CD4-positive, CD25-positive, alpha-beta regulatory T cell (primary cell): ENCODE data around the gene ITGB2. TPM values are rescaled to one million over a fixed set of nuclear protein-coding genes. Genes with fewer than 3 reads are reported as not detected.

ENCODE experiments used
- ATAC-seq, 2 donors: fragments of 150-1000 bp; cut with Tn5 transposase; one replicate each; pipeline ENCODE4 v1.10.0; 2021; ENCODE audit warnings: low read depth in 2 of 2, moderate number of reproducible peaks in 2 of 2, moderate library complexity in 1 of 2
- DNase-seq, 3 donors: peaks; one replicate each; pipeline versions ENCODE4 v3.0.0 to v3.0.0-alpha.2; 2012 to 2022; ENCODE audit warnings: mixed read lengths in 1 of 3
- H3K27ac ChIP-seq: one replicate; pipeline ENCODE4 v1.7.0; 2013; ENCODE audit warnings: mild to moderate bottlenecking, low read length; ENCODE audit not compliant: insufficient read depth, poor library complexity, severe bottlenecking
- H3K27me3 ChIP-seq: one replicate; pipeline ENCODE4 v1.7.0; 2013; ENCODE audit warnings: low read length; ENCODE audit not compliant: control insufficient read depth, insufficient read depth
- H3K36me3 ChIP-seq: one replicate; pipeline ENCODE4 v1.7.0; 2013; ENCODE audit warnings: mild to moderate bottlenecking, low read length, moderate library complexity; ENCODE audit not compliant: control insufficient read depth, insufficient read depth
- H3K4me1 ChIP-seq: 2 replicates; pipeline ENCODE4 v1.7.0; 2013; ENCODE audit warnings: mild to moderate bottlenecking, low read length; ENCODE audit not compliant: insufficient read depth, control insufficient read depth, poor library complexity, severe bottlenecking
- H3K4me3 ChIP-seq: one replicate; pipeline ENCODE4 v1.7.0; 2013; ENCODE audit warnings: low read depth, mild to moderate bottlenecking, low read length, moderate library complexity
- H3K9me3 ChIP-seq, 2 experiments: 1 replicate in 1 of 2; 2 replicates in 1 of 2; pipeline ENCODE4 v1.7.0; 2013; ENCODE audit warnings: low read length in 2 of 2, mild to moderate bottlenecking in 1 of 2, moderate library complexity in 1 of 2; ENCODE audit not compliant: control insufficient read depth in 2 of 2
- H3K27ac Mint-ChIP-seq, 3 donors: one replicate each; pipeline ENCODE4 v1.8.0; 2020 to 2022; ENCODE audit warnings: mild to moderate bottlenecking in 3 of 3, mixed read lengths in 3 of 3, moderate library complexity in 2 of 3
- H3K27me3 Mint-ChIP-seq: one replicate; pipeline ENCODE4 v1.8.0; 2022; ENCODE audit warnings: mild to moderate bottlenecking, mixed read lengths
- H3K36me3 Mint-ChIP-seq: one replicate; pipeline ENCODE4 v1.8.0; 2020; ENCODE audit warnings: mixed read lengths
- H3K4me1 Mint-ChIP-seq, 4 donors: one replicate each; pipeline ENCODE4 v1.8.0; 2020 to 2022; ENCODE audit warnings: mixed read lengths in 4 of 4, mild to moderate bottlenecking in 1 of 4
- H3K4me3 Mint-ChIP-seq, 4 donors: one replicate each; pipeline ENCODE4 v1.8.0; 2020 to 2022; ENCODE audit warnings: mild to moderate bottlenecking in 4 of 4, mixed read lengths in 4 of 4, moderate library complexity in 3 of 4
- H3K9me3 Mint-ChIP-seq, 7 donors: one replicate each; pipeline ENCODE4 v1.8.0; 2020 to 2022; ENCODE audit warnings: mixed read lengths in 7 of 7, mild to moderate bottlenecking in 3 of 7, moderate library complexity in 2 of 7
- polyA plus RNA-seq, 4 donors: library from polyadenylated mRNA; unstranded; fragments of 300-500 nt; fragmentation: Illumina TruSeq; gene quantifications; one replicate each; pipeline ENCODE4 v1.2.3, GENCODE V29; 2021
- total RNA-seq: library from RNA; stranded (reverse); gene quantifications from one replicate; pipeline ENCODE4 v1.2.3, GENCODE V29; 2022

The ITGB2 gene
- total and polyA plus RNA-seq, 5 donors from 2014 or later = 411 to 519 (median 425) TPM

DNA sequence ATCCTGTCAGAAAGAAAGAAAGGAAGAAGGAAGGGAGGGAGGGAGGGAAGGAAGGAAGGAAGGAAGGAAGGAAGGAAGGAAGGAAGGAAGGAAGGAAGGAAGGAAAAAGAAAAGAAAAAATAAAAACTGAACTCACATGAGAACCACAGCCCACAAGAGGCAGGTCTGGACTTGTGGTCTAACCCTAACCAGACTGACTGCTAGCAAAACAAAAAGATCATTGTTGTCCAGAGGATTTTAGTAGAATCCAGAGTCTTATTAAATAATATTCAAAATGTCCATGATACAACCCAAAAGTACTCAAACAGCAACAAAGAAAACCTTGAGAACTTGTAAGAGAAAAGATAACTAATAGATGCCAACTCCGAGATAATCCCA lies 4.7 kb upstream of the ITGB2 start:
- Histone ChIP-seq H3K36me3 (no peaks in the 10 kb centered on the region), H3K27me3 (no peaks in the 10 kb centered on the region), H3K27ac (peak overlapping the region; percentile 82), H3K4me3 (peak overlapping the region; percentile 57), H3K9me3 (no peaks in the 10 kb centered on the region), H3K4me1 (peaks cover 91% of the 10 kb centered on the region)
- H3K27me3 Mint-ChIP-seq = no peaks in the 10 kb centered on the region
- no peak for DNase-seq
- H3K36me3 Mint-ChIP-seq = no peaks in the 10 kb centered on the region
- ATAC-seq = no peak
- H3K4me3 Mint-ChIP-seq = peak overlapping the region; percentile 66 to 100 (median 79)
- peaks cover 29 to 94% (median 68%) of the 10 kb centered on the region in 4 donors for H3K4me1 Mint-ChIP-seq
- peak overlapping the region; percentile 76 to 97 (median 92) for H3K27ac Mint-ChIP-seq
- peaks cover 0 to 4% (median 0%) of the 10 kb centered on the region in 7 donors for H3K9me3 Mint-ChIP-seq

DNA sequence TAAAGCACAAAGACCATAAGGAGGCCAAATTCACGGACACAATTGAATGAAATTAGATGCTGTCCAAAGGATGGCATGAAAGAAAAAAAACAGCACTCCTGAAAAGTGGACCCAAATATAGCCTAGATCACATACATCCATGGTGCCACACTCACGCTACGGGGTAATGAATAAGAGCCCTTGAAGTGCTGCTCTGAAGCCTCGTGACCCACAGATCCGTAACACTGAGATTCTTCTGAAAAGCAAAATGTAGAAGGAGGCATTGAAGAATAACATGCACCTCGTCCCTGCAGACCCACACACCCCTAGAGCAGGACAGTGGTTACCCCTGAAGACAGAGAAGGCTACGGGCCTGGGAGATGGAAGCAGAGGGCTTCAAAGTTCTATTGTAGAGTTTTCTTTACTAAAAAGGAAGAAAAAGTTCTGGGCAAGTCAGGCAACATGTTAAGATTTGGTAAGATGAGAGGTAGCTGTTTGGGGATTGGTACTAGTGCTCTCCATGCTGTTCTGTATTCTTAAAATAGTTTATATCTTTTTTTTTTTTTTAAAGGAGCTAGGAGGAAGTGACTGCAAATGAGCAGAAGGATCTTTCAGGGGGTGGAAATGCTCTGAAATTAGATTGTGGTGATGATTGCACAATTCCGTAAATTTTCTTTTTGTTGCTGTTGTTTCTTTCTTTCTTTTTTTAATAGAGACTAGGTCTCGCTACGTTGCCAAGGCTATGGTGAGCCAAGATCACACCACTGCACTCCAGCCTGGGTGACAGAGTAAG lies 4.1 kb upstream of the ITGB2 start:
- peak overlapping the region; percentile 82 for H3K27ac ChIP-seq
- peaks cover 0 to 4% (median 0%) of the 10 kb centered on the region in 7 donors for H3K9me3 Mint-ChIP-seq
- no peak for DNase-seq

GRCh38 chr21:44923480-44924084 lies 2.9 kb upstream of the ITGB2 start:
- peaks cover 29 to 85% (median 58%) of the 10 kb centered on the region in 4 donors for H3K4me1 Mint-ChIP-seq
- peak overlapping the region; percentile 34 to 100 (median 74) for H3K4me3 Mint-ChIP-seq
- no peaks in the 10 kb centered on the region for H3K27me3 Mint-ChIP-seq
- H3K9me3 ChIP-seq = no peaks in the 10 kb centered on the region
- H3K27ac Mint-ChIP-seq = peak overlapping the region; percentile 76 to 97 (median 92)
- H3K9me3 Mint-ChIP-seq = peaks cover 0 to 4% (median 0%) of the 10 kb centered on the region in 7 donors
- peak overlapping the region; percentile 64 for H3K4me3 ChIP-seq
- H3K27ac ChIP-seq = peak overlapping the region; percentile 78
- DNase-seq (no peak), ATAC-seq (no peak)
- peaks cover 90% of the 10 kb centered on the region for H3K4me1 ChIP-seq
- H3K36me3 Mint-ChIP-seq = peaks cover 3% of the 10 kb centered on the region
- no peaks in the 10 kb centered on the region for H3K36me3 ChIP-seq
- no peaks in the 10 kb centered on the region for H3K27me3 ChIP-seq

More for the DNA sequence above, 4.1 kb upstream of the ITGB2 start:
- peak overlapping the region; percentile 66 to 100 (median 89) for H3K4me3 Mint-ChIP-seq
- H3K4me3 ChIP-seq = peak overlapping the region; percentile 57
- no peaks in the 10 kb centered on the region for H3K9me3 ChIP-seq
- H3K36me3 Mint-ChIP-seq = peaks cover 3% of the 10 kb centered on the region
- no peaks in the 10 kb centered on the region for H3K27me3 ChIP-seq
- H3K36me3 ChIP-seq = no peaks in the 10 kb centered on the region
- no peak for ATAC-seq
- peak overlapping the region; percentile 76 to 97 (median 92) for H3K27ac Mint-ChIP-seq
- no peaks in the 10 kb centered on the region for H3K27me3 Mint-ChIP-seq
- peaks cover 29 to 91% (median 65%) of the 10 kb centered on the region in 4 donors for H3K4me1 Mint-ChIP-seq
- H3K4me1 ChIP-seq = peaks cover 90% of the 10 kb centered on the region

GRCh38 chr21:44921928-44922327 lies 1.2 kb upstream of the ITGB2 start:
- H3K4me1 Mint-ChIP-seq = peaks cover 31 to 88% (median 60%) of the 10 kb centered on the region in 4 donors
- H3K27me3 Mint-ChIP-seq = no peaks in the 10 kb centered on the region
- DNase-seq (no peak), ATAC-seq (no peak)
- H3K36me3 ChIP-seq = peaks cover 14% of the 10 kb centered on the region
- H3K27ac ChIP-seq = peak overlapping the region; percentile 78
- peak overlapping the region; percentile 97 to 100 (median 98) for H3K4me3 Mint-ChIP-seq
- H3K27ac Mint-ChIP-seq = peak overlapping the region; percentile 91 to 99 (median 97)
- H3K36me3 Mint-ChIP-seq = peaks cover 9% of the 10 kb centered on the region
- H3K4me1 ChIP-seq = peaks cover 90% of the 10 kb centered on the region
- H3K9me3 ChIP-seq = no peaks in the 10 kb centered on the region
- H3K4me3 ChIP-seq = peak overlapping the region; percentile 98
- no peaks in the 10 kb centered on the region for H3K27me3 ChIP-seq
- H3K9me3 Mint-ChIP-seq = peaks cover 0 to 4% (median 0%) of the 10 kb centered on the region in 7 donors

DNA sequence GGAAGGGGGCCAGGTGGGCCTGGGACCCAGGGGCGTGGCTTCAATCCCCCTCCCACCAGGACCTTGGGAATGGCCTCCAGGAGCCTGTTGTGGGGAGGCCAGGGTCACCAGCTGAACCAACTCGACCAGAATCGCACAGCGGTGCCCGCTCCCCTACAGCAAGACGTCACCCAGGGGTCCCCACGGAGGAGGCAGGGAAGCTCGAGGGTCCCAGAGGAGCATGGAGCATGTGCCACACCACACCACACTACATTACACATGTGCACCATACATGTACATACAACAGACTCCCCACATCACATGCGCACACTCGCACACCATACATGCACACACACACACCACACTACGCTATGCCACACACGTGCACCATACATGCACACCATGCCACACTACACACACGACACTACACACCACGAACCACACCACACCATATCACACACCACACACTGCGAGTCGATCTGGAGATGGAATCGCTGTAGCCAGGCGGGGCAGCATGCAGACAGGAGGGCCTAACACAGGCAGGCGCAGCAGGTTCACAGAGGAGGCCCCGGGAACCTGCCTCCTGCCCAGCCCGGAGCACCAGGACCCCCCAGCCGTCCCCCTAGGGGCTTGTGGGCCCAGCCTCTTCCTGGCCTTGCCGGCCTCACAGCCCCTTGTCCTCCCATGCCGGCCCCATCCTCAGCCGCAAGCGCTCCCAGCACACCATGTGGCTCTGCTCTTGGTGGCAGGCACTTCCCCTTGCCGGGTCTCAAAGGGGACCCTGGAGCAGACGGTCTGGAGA lies 596 bp downstream of the ITGB2 start:
- Histone ChIP-seq H3K9me3 (no peaks in the 10 kb centered on the region), H3K36me3 (peaks cover 18% of the 10 kb centered on the region), H3K27ac (peak overlapping the region; percentile 78), H3K4me1 (peaks cover 90% of the 10 kb centered on the region), H3K27me3 (no peaks in the 10 kb centered on the region), H3K4me3 (peak overlapping the region; percentile 98)
- Mint-ChIP-seq H3K27ac (peak overlapping the region; percentile 97 to 99 (median 99)), H3K9me3 (peaks cover 0 to 4% (median 0%) of the 10 kb centered on the region in 7 donors), H3K4me1 (peaks cover 33 to 88% (median 59%) of the 10 kb centered on the region in 4 donors), H3K4me3 (peak overlapping the region; percentile 98 to 100 (median 98)), H3K36me3 (peaks cover 11% of the 10 kb centered on the region), H3K27me3 (no peaks in the 10 kb centered on the region)
- peak; percentile 20 to 37 for ATAC-seq
- peak in 1 of 3 donors; percentile 37 for DNase-seq

- Mint-ChIP-seq H3K36me3 (peaks cover 11% of the 10 kb centered on the region), H3K27ac (peak overlapping the region; percentile 93 to 99 (median 97)), H3K4me1 (peaks cover 25 to 88% (median 54%) of the 10 kb centered on the region in 4 donors), H3K27me3 (no peaks in the 10 kb centered on the region), H3K9me3 (peaks cover 0 to 4% (median 0%) of the 10 kb centered on the region in 7 donors), H3K4me3 (peak overlapping the region; percentile 98 to 100 (median 98))
- ATAC-seq (no peak), DNase-seq (peak in 1 of 3 donors; percentile 15)
- Histone ChIP-seq H3K27me3 (no peaks in the 10 kb centered on the region), H3K36me3 (peaks cover 18% of the 10 kb centered on the region), H3K27ac (peak overlapping the region; percentile 78), H3K9me3 (no peaks in the 10 kb centered on the region), H3K4me3 (peak overlapping the region; percentile 98), H3K4me1 (peaks cover 89% of the 10 kb centered on the region)
These were observed 1.4 kb downstream of the ITGB2 start for GRCh38 chr21:44919111-44919912.
